ENCODE data around the gene AP3B1. TPM values are rescaled to one million over a fixed set of nuclear protein-coding genes. Genes with fewer than 3 reads are reported as not detected.

The AP3B1 gene
- total and polyA plus RNA-seq, 2 donors (not counting 3 experiments of a cell fraction or from before 2014, with no cell fraction given), result 31.6 to 46.7 TPM

DNA sequence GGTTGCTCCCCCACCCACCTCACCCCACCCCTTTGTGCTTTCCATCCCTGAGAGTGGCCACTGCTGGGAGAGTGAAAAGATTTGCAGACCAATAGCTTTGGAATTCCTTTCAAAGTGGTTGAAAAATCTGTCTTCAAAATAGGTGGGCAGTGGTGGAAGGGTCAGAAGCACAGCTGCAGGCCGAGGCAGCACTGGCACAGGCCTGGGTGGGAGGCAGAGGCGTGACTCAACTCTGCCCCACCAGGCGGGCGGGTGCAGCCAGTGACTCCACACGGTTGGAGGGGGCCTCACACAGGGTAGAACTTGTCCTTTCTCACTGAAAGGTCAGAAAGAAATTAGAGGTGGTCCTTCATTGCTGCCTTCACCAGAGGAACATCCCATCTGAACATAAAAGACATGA is 303.4 kb downstream of the AP3B1 start:
- no peak for TF ChIP-seq MYC (IDR thresholded peaks at IDR 0.05; ENCODE audit: low read depth, low read length)
- TF ChIP-seq POLR2A (IDR thresholded peaks at IDR 0.05; ENCODE audit: low read depth, low read length), result no peak
- no peaks in the 10 kb centered on the region for H3K79me2 ChIP-seq (ENCODE audit: control insufficient read depth, insufficient read depth, low read length)
- POLR2A ChIA-PET, result interaction anchor here (0.6 kb wide), 1 partner anchor 8 kb away, joined by 3 read pairs; no protein-coding TSS in a partner anchor

DNA sequence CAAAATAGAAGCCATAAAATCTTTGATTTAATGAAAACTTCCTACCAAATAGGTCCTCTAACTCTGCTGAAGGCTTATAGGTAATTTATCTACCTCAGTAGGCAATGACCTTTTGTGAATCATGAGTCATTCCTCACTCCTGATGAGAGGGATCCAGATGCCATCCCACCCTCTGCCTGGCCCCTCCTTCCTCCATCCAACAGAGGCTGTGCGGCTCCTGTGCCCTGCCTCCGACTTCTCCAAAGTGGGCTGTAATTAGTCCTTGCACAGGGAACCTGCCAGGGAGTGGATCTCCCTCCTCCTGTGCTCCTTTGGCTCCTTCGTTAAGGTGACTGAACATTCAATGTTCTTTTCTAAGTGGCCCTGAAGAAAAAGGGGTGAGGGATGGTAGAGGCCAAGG is 304.5 kb downstream of the AP3B1 start:
- POLR2A ChIA-PET, result no interaction called here
- no peaks in the 10 kb centered on the region for H3K79me2 ChIP-seq (ENCODE audit: control insufficient read depth, insufficient read depth, low read length)
- no peaks in the 10 kb centered on the region for H3K9me1 ChIP-seq (replicated peaks; ENCODE audit: control insufficient read depth, extremely low read depth, insufficient read depth, low read length)
- H3K4me3 ChIP-seq (replicated peaks in 1 of 3; ENCODE audit: insufficient read depth in 1 of 3, low read depth in 1 of 3, low read length in 3 of 3), result no peak overlapping the region
- no TSS peak for BruUV-seq (replicated peaks)
- TF ChIP-seq EZH2 (IDR thresholded peaks at IDR 0.05; ENCODE audit: borderline replicate concordance, low read depth, low read length, severe bottlenecking) (no peak), POLR2AphosphoS5 (IDR thresholded peaks at IDR 0.05; ENCODE audit: insufficient read depth, low read depth, low read length) (no peak), JUN (IDR thresholded peaks at IDR 0.05; ENCODE audit: borderline replicate concordance, insufficient read depth, insufficient read length, low read depth) (no peak), POLR2A (IDR thresholded peaks at IDR 0.05; ENCODE audit: low read depth, low read length) (no peak), MYC (IDR thresholded peaks at IDR 0.05; ENCODE audit: low read depth, low read length) (no peak), GATA2 (IDR thresholded peaks at IDR 0.05; ENCODE audit: insufficient read depth, insufficient read length, low read depth, low read length) (no peak), FOS (IDR thresholded peaks at IDR 0.05; ENCODE audit: borderline replicate concordance, insufficient read depth, low read length) (no peak)
- TF ChIP-seq, protein P1, sequence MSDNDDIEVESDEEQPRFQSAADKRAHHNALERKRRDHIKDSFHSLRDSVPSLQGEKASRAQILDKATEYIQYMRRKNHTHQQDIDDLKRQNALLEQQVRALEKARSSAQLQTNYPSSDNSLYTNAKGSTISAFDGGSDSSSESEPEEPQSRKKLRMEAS (IDR thresholded peaks at IDR 0.05; ENCODE audit: insufficient read depth, insufficient read length), result no peak
- TF ChIP-seq, protein P2, sequence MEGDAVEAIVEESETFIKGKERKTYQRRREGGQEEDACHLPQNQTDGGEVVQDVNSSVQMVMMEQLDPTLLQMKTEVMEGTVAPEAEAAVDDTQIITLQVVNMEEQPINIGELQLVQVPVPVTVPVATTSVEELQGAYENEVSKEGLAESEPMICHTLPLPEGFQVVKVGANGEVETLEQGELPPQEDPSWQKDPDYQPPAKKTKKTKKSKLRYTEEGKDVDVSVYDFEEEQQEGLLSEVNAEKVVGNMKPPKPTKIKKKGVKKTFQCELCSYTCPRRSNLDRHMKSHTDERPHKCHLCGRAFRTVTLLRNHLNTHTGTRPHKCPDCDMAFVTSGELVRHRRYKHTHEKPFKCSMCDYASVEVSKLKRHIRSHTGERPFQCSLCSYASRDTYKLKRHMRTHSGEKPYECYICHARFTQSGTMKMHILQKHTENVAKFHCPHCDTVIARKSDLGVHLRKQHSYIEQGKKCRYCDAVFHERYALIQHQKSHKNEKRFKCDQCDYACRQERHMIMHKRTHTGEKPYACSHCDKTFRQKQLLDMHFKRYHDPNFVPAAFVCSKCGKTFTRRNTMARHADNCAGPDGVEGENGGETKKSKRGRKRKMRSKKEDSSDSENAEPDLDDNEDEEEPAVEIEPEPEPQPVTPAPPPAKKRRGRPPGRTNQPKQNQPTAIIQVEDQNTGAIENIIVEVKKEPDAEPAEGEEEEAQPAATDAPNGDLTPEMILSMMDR (IDR thresholded peaks at IDR 0.05; ENCODE audit: extremely low read depth in 1 of 2, insufficient read depth in 1 of 2, low read depth in 1 of 2, low read length in 2 of 2), result no peak
- intact Hi-C loops (cut with micrococcal nuclease) (no loop called here), dilution Hi-C loops (cut with MboI; ENCODE audit: extremely low pct_ligation_motif_present, low sequenced_read_pairs) (no loop called here)
- H3K27ac ChIP-seq (ENCODE audit: insufficient read depth, low read depth, low read length), result no peak overlapping the region
- H3K9ac ChIP-seq (replicated peaks; ENCODE audit: extremely low read depth, insufficient read depth, low read length), result no peak overlapping the region
- H3K36me3 ChIP-seq (ENCODE audit: control insufficient read depth in 2 of 2, extremely low read depth in 1 of 2, insufficient read depth in 2 of 2, low read length in 2 of 2), result peaks cover 0 to 2% of the 10 kb centered on the region in 2 experiments
- DNase-seq (ENCODE audit: low read depth, low spot score) (no peak), FAIRE-seq (no peak)
- H2AFZ ChIP-seq (ENCODE audit: low read depth, low read length), result no peak overlapping the region
- no peaks in the 10 kb centered on the region for H3K9me3 ChIP-seq (replicated peaks; ENCODE audit: control insufficient read depth, insufficient read depth, low read length)
- H3K4me1 ChIP-seq (ENCODE audit: control insufficient read depth, extremely low read depth, insufficient read depth, low read length), result no peaks in the 10 kb centered on the region
- H3K27me3 ChIP-seq (ENCODE audit: control insufficient read depth in 2 of 2, insufficient read depth in 2 of 2, low read length in 2 of 2), result peaks cover 2 to 5% of the 10 kb centered on the region in 2 experiments
- H3K4me2 ChIP-seq (ENCODE audit: insufficient read depth, low read length), result no peak overlapping the region
- H4K20me1 ChIP-seq (replicated peaks; ENCODE audit: control insufficient read depth, extremely low read depth, insufficient read depth, low read length), result no peaks in the 10 kb centered on the region
- CTCF ChIA-PET, result no interaction called here

More for the DNA sequence above, 303.4 kb downstream of the AP3B1 start:
- Histone ChIP-seq H3K27ac (ENCODE audit: insufficient read depth, low read depth, low read length) (no peak overlapping the region), H3K4me1 (ENCODE audit: control insufficient read depth, extremely low read depth, insufficient read depth, low read length) (no peaks in the 10 kb centered on the region), H3K36me3 (ENCODE audit: control insufficient read depth in 2 of 2, extremely low read depth in 1 of 2, insufficient read depth in 2 of 2, low read length in 2 of 2) (peaks cover 0 to 2% of the 10 kb centered on the region in 2 experiments), H3K4me2 (ENCODE audit: insufficient read depth, low read length) (no peak overlapping the region), H4K20me1 (replicated peaks; ENCODE audit: control insufficient read depth, extremely low read depth, insufficient read depth, low read length) (no peaks in the 10 kb centered on the region), H3K9ac (replicated peaks; ENCODE audit: extremely low read depth, insufficient read depth, low read length) (no peak overlapping the region), H3K9me1 (replicated peaks; ENCODE audit: control insufficient read depth, extremely low read depth, insufficient read depth, low read length) (no peaks in the 10 kb centered on the region), H3K27me3 (ENCODE audit: control insufficient read depth in 2 of 2, insufficient read depth in 2 of 2, low read length in 2 of 2) (no peaks in the 10 kb centered on the region), H2AFZ (ENCODE audit: low read depth, low read length) (no peak overlapping the region), H3K9me3 (replicated peaks; ENCODE audit: control insufficient read depth, insufficient read depth, low read length) (no peaks in the 10 kb centered on the region), H3K4me3 (replicated peaks in 1 of 3; ENCODE audit: insufficient read depth in 1 of 3, low read depth in 1 of 3, low read length in 3 of 3) (no peak overlapping the region)
- intact Hi-C loops (cut with micrococcal nuclease), result no loop called here
- no peak for DNase-seq (ENCODE audit: low read depth, low spot score)
- CTCF ChIA-PET, result no interaction called here
- no peak for FAIRE-seq
- dilution Hi-C loops (cut with MboI; ENCODE audit: extremely low pct_ligation_motif_present, low sequenced_read_pairs), result no loop called here
- no TSS peak for BruUV-seq (replicated peaks)

Data from endothelial cell of umbilical vein (primary cell).